Natural killer cell (primary cell): ENCODE data around the gene KREMEN1. TPM values are rescaled to one million over a fixed set of nuclear protein-coding genes. Genes with fewer than 3 reads are reported as not detected.

ENCODE experiments used
- ATAC-seq, 3 donors: fragments of 150-1000 bp in 2 of 3; fragments of 200-7000 bp in 1 of 3; cut with Tn5 transposase; 1 replicate in 1 of 3; 2 replicates in 2 of 3; pipeline ENCODE4 v1.10.0; 2021; ENCODE audit warnings: mild to moderate bottlenecking in 2 of 3, moderate library complexity in 2 of 3
- DNase-seq, 2 donors: peaks; one replicate each; pipeline versions ENCODE4 v3.0.0 to v3.0.0-alpha.2; 2013 to 2021; ENCODE audit warnings: mixed read lengths in 1 of 2
- H3K27ac ChIP-seq: one replicate; pipeline ENCODE4 v1.5.1; 2013; ENCODE audit warnings: mild to moderate bottlenecking, low read length
- H3K27me3 ChIP-seq: one replicate; pipeline ENCODE4 v1.6.1; 2013; ENCODE audit warnings: low read length; ENCODE audit not compliant: control insufficient read depth, insufficient read depth
- H3K36me3 ChIP-seq: one replicate; pipeline ENCODE4 v1.6.1; 2013; ENCODE audit warnings: low read length; ENCODE audit not compliant: control insufficient read depth, insufficient read depth
- H3K4me1 ChIP-seq: one replicate; pipeline ENCODE4 v1.6.1; 2013; ENCODE audit warnings: low read length; ENCODE audit not compliant: control insufficient read depth, insufficient read depth
- H3K4me3 ChIP-seq: one replicate; pipeline ENCODE4 v1.5.1; 2013; ENCODE audit warnings: low read length
- H3K9me3 ChIP-seq: one replicate; pipeline ENCODE4 v1.6.1; 2013; ENCODE audit warnings: low read length; ENCODE audit not compliant: control insufficient read depth, insufficient read depth
- H3K27ac Mint-ChIP-seq, 2 donors: one replicate each; pipeline ENCODE4 v1.8.0; 2022; ENCODE audit warnings: mild to moderate bottlenecking in 2 of 2, mixed read lengths in 2 of 2, moderate library complexity in 1 of 2
- H3K27me3 Mint-ChIP-seq, 2 donors: one replicate each; pipeline ENCODE4 v1.8.0; 2022; ENCODE audit warnings: low read depth in 2 of 2, mixed read lengths in 2 of 2
- H3K36me3 Mint-ChIP-seq: one replicate; pipeline ENCODE4 v1.8.0; 2022; ENCODE audit warnings: mixed read lengths
- H3K4me1 Mint-ChIP-seq, 2 donors: one replicate each; pipeline ENCODE4 v1.8.0; 2022; ENCODE audit warnings: mixed read lengths in 2 of 2
- H3K4me3 Mint-ChIP-seq: one replicate; pipeline ENCODE4 v1.8.0; 2022; ENCODE audit warnings: mild to moderate bottlenecking, moderate library complexity, mixed read lengths
- H3K9me3 Mint-ChIP-seq, 2 donors: one replicate each; pipeline ENCODE4 v1.8.0; 2022; ENCODE audit warnings: mixed read lengths in 2 of 2
- WGBS: methylation state at CpG from one replicate; pipeline ENCODE4 v1.1.7; 2013; ENCODE audit warnings: missing lambda C conversion rate; ENCODE audit not compliant: insufficient coverage; 5-methylcytosine and 5-hydroxymethylcytosine counted together
- intact Hi-C: fragments of 100-400 bp; cut with micrococcal nuclease; formaldehyde crosslinking; loops from one replicate; pipeline ENCODE4 v1.14.2; 2022
- total RNA-seq, 4 donors: library from RNA; stranded (reverse); fragments of 120-200 nt in 1 of 4; gene quantifications; one replicate each; pipeline versions ENCODE4 v1.2.3 to v1.2.4, GENCODE V29; 2013 to 2022
- TF ChIP-seq, protein P1 (sequence below): fragments of 200-600 bp; IDR thresholded peaks from one replicate; pipeline ENCODE4 v1.8.0; 2022; ENCODE audit warnings: antibody characterized with exemption

Gene KREMEN1
- total RNA-seq, 3 donors from 2014 or later (not counting 1 experiment from before 2014, with no cell fraction given): 0.23 TPM; not detected in 2

DNA sequence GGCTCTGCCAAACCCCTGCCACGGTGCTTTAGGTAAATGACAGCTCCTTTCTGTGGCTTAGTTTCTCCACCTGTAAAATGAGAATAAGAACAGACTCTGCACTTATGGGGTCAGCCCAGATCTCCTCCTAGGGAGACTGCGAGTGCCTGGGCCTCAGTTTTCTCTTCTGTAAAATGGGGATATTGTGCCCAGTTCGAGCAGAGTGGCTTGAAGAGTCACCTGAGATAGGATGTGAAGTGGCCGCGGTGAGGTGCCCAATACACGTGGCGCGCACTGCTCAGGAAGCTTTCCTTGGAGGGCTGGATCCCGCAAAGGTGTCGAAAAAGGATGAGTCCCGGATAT, 132.4 kb downstream of the KREMEN1 start:
- H3K27me3 ChIP-seq: peaks cover 8% of the 10 kb centered on the region
- H3K36me3 ChIP-seq: no peaks in the 10 kb centered on the region
- intact Hi-C loops: no loop called here
- Mint-ChIP-seq H3K27me3 (peaks cover 0 to 3% of the 10 kb centered on the region in 2 donors), H3K36me3 (no peaks in the 10 kb centered on the region), H3K4me1 (peaks cover 32 to 42% of the 10 kb centered on the region in 2 donors), H3K27ac (peak overlapping the region in 1 of 2 donors; percentile 28), H3K4me3 (peak overlapping the region; percentile 21), H3K9me3 (no peaks in the 10 kb centered on the region)
- ATAC-seq (no peak), DNase-seq (no peak)
- 63% methylated on average over 11 of the region's 11 CpGs for WGBS
- H3K9me3 ChIP-seq: no peaks in the 10 kb centered on the region
- TF ChIP-seq, protein P1, sequence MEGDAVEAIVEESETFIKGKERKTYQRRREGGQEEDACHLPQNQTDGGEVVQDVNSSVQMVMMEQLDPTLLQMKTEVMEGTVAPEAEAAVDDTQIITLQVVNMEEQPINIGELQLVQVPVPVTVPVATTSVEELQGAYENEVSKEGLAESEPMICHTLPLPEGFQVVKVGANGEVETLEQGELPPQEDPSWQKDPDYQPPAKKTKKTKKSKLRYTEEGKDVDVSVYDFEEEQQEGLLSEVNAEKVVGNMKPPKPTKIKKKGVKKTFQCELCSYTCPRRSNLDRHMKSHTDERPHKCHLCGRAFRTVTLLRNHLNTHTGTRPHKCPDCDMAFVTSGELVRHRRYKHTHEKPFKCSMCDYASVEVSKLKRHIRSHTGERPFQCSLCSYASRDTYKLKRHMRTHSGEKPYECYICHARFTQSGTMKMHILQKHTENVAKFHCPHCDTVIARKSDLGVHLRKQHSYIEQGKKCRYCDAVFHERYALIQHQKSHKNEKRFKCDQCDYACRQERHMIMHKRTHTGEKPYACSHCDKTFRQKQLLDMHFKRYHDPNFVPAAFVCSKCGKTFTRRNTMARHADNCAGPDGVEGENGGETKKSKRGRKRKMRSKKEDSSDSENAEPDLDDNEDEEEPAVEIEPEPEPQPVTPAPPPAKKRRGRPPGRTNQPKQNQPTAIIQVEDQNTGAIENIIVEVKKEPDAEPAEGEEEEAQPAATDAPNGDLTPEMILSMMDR: no peak
- H3K4me3 ChIP-seq: peak overlapping the region; percentile 18
- peaks cover 45% of the 10 kb centered on the region for H3K4me1 ChIP-seq
- no peak overlapping the region for H3K27ac ChIP-seq

DNA sequence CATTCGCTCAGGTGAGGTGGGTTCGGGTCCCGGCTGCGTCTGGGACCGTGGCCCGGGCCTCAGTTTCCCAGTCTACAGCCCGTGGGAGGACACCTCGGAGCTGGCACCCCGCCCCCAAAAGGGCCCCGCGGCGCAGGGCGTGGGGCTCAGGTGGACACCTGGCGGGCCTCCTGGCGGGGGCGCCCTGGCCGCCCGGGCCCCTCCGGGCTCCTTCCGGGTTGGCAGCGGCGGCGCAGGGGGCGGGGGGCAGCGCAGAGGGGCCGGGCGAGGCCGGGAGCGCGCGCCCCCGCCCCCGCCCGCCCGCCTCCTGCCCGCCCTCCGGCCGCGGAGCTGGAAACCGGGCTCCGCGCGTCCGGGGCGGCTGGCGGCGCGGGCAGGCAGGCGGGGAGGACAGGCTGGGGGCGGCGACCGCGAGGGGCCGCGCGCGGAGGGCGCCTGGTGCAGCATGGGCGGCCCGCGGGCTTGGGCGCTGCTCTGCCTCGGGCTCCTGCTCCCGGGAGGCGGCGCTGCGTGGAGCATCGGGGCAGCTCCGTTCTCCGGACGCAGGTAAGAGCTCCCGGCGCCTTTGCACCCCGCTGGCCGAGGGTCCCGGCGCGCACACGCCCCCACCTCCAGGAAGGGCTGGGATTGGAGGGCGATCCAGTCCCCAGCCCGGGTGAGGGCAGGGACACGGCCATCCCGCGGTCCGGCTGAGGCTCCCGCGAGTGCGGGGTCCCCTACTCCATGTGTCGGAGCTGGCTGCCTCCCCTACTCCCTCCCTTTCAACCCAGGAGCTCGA, 132.9 kb downstream of the KREMEN1 start, which contains the start of gene EMID1:
EMID1 (plus strand) TSS at position 303 of the 778 bp plus-strand sequence; CDS start at position 446, 143 bp downstream.
- peaks cover 8% of the 10 kb centered on the region for H3K27me3 ChIP-seq
- intact Hi-C loops: no loop called here
- Mint-ChIP-seq H3K27me3 (peaks cover 0 to 3% of the 10 kb centered on the region in 2 donors), H3K4me3 (peak within 1 kb of the TSS; percentile 87), H3K9me3 (no peaks in the 10 kb centered on the region), H3K36me3 (no peaks in the 10 kb centered on the region), H3K27ac (peak within 1 kb of the TSS; percentile 58 to 81), H3K4me1 (peaks cover 32 to 42% of the 10 kb centered on the region in 2 donors)
- H3K9me3 ChIP-seq: no peaks in the 10 kb centered on the region
- ATAC-seq (peak; percentile 15 to 55 (median 45)), DNase-seq (peak; percentile 28 to 43)
- TF ChIP-seq, protein P1: no peak
- H3K27ac ChIP-seq: no peak within 1 kb of the TSS
- no peaks in the 10 kb centered on the region for H3K36me3 ChIP-seq
- WGBS: 2% methylated on average over 90 of the region's 90 CpGs
- H3K4me1 ChIP-seq: peaks cover 45% of the 10 kb centered on the region
- H3K4me3 ChIP-seq: peak within 1 kb of the TSS; percentile 33

DNA sequence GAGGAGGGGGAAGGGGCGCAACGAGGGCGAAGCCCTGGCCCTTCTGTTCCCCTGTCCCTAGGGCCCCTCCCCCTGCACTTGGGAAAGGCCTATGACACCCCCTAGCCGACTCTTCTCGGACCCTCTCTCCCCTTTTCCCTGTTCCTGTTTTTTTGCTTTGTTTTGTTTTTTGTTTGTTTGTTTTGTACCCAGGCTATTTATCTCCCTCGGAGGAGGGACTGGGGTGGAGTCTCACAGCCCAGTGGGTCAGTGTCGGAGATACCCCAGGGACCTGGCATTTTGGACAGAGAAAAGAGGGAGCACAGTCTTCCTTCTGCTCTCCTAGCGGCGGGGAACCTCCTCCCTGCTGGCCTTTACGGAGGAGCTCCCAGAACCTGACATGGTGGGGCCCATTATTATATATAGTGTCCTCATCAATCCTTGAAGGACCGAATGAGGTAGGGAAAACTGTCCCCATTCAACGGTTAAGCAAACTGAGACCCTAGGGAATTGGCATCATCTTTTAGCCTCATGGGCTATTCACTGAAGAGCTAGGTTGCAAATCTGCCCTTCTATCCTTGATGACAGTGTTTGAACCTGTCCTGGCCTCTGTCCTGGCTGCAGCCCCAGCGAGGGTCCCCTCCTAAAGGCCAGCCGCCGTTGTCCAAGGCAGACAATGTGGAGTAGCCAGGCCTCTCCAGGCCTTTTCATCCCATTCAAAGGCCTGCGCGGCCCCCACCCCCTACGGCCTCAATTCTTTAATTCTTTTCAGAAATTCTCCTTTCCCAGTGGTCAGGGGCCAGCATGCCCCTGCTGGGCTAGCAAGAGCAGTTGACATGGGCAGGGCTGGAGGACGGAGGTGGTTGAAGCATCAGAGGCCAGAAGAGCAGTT, 133.8 kb downstream of the KREMEN1 start:
- H3K27me3 Mint-ChIP-seq: peaks cover 0 to 3% of the 10 kb centered on the region in 2 donors
- H3K27ac ChIP-seq: no peak overlapping the region
- no peaks in the 10 kb centered on the region for H3K36me3 ChIP-seq
- intact Hi-C loops: no loop called here
- no peaks in the 10 kb centered on the region for H3K9me3 ChIP-seq
- TF ChIP-seq, protein P1: no peak
- H3K4me3 ChIP-seq: peak overlapping the region; percentile 33
- peaks cover 45% of the 10 kb centered on the region for H3K4me1 ChIP-seq
- DNase-seq (no peak), ATAC-seq (no peak)
- peak overlapping the region; percentile 87 for H3K4me3 Mint-ChIP-seq
- H3K4me1 Mint-ChIP-seq: peaks cover 32 to 36% of the 10 kb centered on the region in 2 donors
- no peaks in the 10 kb centered on the region for H3K36me3 Mint-ChIP-seq
- peaks cover 8% of the 10 kb centered on the region for H3K27me3 ChIP-seq
- peak overlapping the region; percentile 58 to 81 for H3K27ac Mint-ChIP-seq
- no peaks in the 10 kb centered on the region for H3K9me3 Mint-ChIP-seq
- 46% methylated on average over 16 of the region's 19 CpGs for WGBS
